ENCODE measurements around the gene OR52B6.

DNA sequence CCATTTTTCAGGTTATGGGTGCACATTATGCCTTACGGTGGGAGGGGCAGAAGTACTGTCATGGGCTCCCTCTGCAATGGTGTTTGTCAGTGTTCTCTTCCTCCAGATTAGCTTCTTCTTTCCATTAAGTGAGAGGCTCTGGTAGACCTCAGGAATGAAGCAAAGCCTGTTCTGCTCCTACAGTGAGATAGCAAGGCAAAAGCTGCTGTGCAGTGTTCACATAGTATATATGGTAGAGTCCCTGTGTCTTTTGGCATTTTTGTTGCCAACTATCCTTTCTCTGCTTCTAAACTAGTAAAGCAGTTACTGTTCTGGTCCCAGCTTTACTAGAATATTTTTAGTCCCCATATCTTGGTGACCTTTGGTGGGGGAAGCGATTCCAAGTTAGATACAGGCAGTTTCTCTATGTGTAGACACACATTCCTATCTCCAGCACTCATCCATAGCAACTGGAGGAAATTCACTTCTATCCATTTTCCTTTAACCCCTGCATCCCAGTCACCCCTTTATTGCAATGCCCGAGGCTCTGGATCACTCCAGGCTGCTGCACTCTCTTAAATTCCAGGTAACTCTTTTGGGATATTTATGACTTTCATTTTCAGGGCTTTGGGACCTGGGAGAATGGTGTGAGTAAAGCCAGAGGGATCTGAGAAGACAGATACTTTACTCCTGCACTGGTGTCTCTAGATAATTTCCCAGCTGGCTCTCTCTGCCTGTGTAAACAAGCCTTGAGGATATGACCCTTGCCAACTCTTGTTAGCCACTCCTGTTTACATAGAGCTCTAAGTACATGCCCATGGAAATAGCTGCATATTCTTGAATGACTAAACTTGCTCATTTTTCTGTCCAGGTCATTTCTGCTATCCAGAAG, 40.2 kb downstream of the OR52B6 start:
- TF ChIP-seq, protein P1, sequence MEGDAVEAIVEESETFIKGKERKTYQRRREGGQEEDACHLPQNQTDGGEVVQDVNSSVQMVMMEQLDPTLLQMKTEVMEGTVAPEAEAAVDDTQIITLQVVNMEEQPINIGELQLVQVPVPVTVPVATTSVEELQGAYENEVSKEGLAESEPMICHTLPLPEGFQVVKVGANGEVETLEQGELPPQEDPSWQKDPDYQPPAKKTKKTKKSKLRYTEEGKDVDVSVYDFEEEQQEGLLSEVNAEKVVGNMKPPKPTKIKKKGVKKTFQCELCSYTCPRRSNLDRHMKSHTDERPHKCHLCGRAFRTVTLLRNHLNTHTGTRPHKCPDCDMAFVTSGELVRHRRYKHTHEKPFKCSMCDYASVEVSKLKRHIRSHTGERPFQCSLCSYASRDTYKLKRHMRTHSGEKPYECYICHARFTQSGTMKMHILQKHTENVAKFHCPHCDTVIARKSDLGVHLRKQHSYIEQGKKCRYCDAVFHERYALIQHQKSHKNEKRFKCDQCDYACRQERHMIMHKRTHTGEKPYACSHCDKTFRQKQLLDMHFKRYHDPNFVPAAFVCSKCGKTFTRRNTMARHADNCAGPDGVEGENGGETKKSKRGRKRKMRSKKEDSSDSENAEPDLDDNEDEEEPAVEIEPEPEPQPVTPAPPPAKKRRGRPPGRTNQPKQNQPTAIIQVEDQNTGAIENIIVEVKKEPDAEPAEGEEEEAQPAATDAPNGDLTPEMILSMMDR (conservative IDR thresholded peaks at IDR 0.05; ENCODE audit: low read length) = no peak
- TF ChIP-seq EZH2phosphoT487 (IDR thresholded peaks at IDR 0.05; ENCODE audit: borderline replicate concordance, low read depth, low read length) = no peak
